ENCODE data around the gene TPBG. TPM values are rescaled to one million over a fixed set of nuclear protein-coding genes. Genes with fewer than 3 reads are reported as not detected.

The TPBG gene
- total RNA-seq, 2 donors from 2014 or later = 0.07 to 0.56 TPM

DNA sequence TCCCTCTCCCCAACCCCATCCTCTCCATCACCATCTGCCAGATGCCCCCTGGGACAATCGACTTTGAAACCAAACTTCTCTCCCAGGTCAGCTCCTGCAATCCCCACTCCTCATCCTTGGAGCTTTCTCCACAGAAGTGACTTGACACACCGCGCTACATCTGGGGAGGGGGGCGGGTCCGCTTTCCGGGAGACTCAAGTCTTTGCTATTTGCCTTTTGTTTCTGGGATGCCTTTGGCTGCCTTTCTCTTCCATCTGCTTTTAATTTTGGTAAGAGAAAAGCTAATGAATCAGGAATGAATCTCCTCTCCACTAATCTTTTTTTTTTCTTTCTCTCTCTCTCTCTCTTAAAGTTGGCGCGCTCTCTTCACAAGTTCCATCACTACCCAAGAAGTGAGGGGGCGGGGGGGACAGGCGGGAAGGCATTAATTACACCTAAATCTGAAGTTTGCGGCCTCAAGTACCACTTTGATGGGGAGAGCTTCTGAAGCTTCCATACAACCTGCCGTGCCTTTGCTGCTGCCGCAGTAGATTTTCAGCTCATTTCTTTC, 664 bp upstream of the TPBG start:
- no peaks in the 10 kb centered on the region for H3K9me3 Mint-ChIP-seq
- ATAC-seq (replicated peaks in 1 of 2) (no peak), DNase-seq (no peak)
- H3K4me3 Mint-ChIP-seq = peak overlapping the region; percentile 87 to 91
- peaks cover 20% of the 10 kb centered on the region for H3K4me1 Mint-ChIP-seq (ENCODE audit: low read depth)
- no peak overlapping the region for H3K27ac Mint-ChIP-seq
- peaks cover 66% of the 10 kb centered on the region for H3K27me3 Mint-ChIP-seq (ENCODE audit: low read depth)
- no peaks in the 10 kb centered on the region for H3K36me3 Mint-ChIP-seq (ENCODE audit: insufficient read depth in 2 of 2)

GRCh38 chr6:82364087-82365015, 734 bp downstream of the TPBG start:
- ATAC-seq (replicated peaks in 1 of 2) = peak; percentile 51 to 56
- peaks cover 66% of the 10 kb centered on the region for H3K27me3 Mint-ChIP-seq (ENCODE audit: low read depth)

GRCh38 chr6:82365016-82365795, 1.6 kb downstream of the TPBG start:
- H3K36me3 Mint-ChIP-seq (ENCODE audit: insufficient read depth in 2 of 2) = no peaks in the 10 kb centered on the region
- peaks cover 20% of the 10 kb centered on the region for H3K4me1 Mint-ChIP-seq (ENCODE audit: low read depth)
- peak; percentile 39 to 45 for ATAC-seq (replicated peaks in 1 of 2)
- no peaks in the 10 kb centered on the region for H3K9me3 Mint-ChIP-seq
- peak; percentile 4 to 11 for DNase-seq
- peak overlapping the region; percentile 76 to 82 for H3K4me3 Mint-ChIP-seq
- peaks cover 62% of the 10 kb centered on the region for H3K27me3 Mint-ChIP-seq (ENCODE audit: low read depth)
- no peak overlapping the region for H3K27ac Mint-ChIP-seq

More at GRCh38 chr6:82364087-82365015, 734 bp downstream of the TPBG start:
- Mint-ChIP-seq H3K36me3 (ENCODE audit: insufficient read depth in 2 of 2) (no peaks in the 10 kb centered on the region), H3K27ac (no peak overlapping the region), H3K4me3 (peak overlapping the region; percentile 87 to 91), H3K4me1 (ENCODE audit: low read depth) (peaks cover 20% of the 10 kb centered on the region), H3K9me3 (no peaks in the 10 kb centered on the region)
- DNase-seq = peak; percentile 7 to 14

DNA sequence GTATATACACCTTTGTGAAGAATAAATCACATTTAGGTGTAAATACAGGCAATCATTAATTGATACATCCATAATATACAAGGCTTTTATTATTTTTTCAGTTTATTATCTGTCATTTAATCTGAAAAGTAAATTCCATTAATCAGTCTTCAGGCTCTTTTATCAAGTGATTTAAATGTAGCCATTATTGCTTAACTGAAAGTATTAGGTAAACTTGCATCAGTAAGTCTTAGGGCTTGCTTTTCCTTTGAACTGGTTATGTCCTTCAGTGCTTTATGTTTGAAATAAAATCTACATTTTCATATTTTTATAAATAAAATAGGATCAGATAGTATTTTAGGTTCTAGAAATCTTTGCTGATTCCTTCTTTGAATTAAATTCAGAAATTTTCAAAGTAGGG, 4.1 kb downstream of the TPBG start:
- H3K4me1 Mint-ChIP-seq (ENCODE audit: low read depth) = peaks cover 20% of the 10 kb centered on the region
- no peaks in the 10 kb centered on the region for H3K9me3 Mint-ChIP-seq
- peaks cover 37% of the 10 kb centered on the region for H3K27me3 Mint-ChIP-seq (ENCODE audit: low read depth)

GRCh38 chr6:82370788-82371187, 7.2 kb downstream of the TPBG start:
- H3K27ac Mint-ChIP-seq = no peak overlapping the region
- ATAC-seq (replicated peaks in 1 of 2) (no peak), DNase-seq (no peak)
- no peaks in the 10 kb centered on the region for H3K4me1 Mint-ChIP-seq (ENCODE audit: low read depth)
- H3K4me3 Mint-ChIP-seq = no peak overlapping the region
- peaks cover 25% of the 10 kb centered on the region for H3K27me3 Mint-ChIP-seq (ENCODE audit: low read depth)
- no peaks in the 10 kb centered on the region for H3K9me3 Mint-ChIP-seq
- H3K36me3 Mint-ChIP-seq (ENCODE audit: insufficient read depth in 2 of 2) = no peaks in the 10 kb centered on the region

More for the DNA sequence above, 4.1 kb downstream of the TPBG start:
- Mint-ChIP-seq H3K4me3 (no peak overlapping the region), H3K36me3 (ENCODE audit: insufficient read depth in 2 of 2) (no peaks in the 10 kb centered on the region), H3K27ac (no peak overlapping the region)
- no peak for ATAC-seq (replicated peaks in 1 of 2)
- DNase-seq = no peak

DNA sequence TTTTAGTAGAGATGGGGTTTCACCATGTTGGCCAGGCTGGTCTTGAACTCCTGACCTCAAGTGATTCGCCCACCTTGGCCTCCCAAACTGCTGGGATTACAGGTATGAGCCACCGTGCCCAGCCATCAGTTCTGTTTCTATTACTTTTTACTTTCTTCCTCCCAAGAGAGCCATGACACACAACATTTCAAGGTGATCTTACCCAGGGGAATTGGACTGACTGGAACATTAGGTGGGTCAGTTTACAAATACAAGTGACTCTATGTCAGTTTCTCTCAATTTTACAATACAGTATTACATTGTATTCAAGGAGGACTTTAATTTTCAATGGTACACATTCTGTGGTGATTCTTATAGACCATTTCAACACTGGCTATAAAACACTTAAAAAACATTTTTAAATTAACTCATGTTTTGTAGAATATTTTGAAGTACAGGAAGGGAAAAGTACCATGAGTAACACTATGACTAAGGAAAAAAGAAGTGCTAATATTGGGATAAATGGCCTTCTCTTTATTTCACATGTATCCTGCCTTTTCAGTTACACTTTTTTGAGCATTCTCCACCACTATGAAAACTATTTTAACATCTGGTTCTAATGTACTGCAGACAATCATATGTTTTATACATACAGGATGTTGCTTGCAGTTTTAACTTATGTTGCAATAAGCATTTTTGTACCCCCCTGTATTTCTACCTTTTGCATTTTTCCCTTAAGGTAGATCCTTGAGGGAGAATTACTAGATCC, 8.4 kb downstream of the TPBG start:
- DNase-seq (no peak), ATAC-seq (replicated peaks in 1 of 2) (no peak)
- Mint-ChIP-seq H3K4me1 (ENCODE audit: low read depth) (no peaks in the 10 kb centered on the region), H3K4me3 (no peak overlapping the region), H3K27me3 (ENCODE audit: low read depth) (peaks cover 13% of the 10 kb centered on the region), H3K36me3 (ENCODE audit: insufficient read depth in 2 of 2) (no peaks in the 10 kb centered on the region), H3K9me3 (no peaks in the 10 kb centered on the region), H3K27ac (no peak overlapping the region)

DNA sequence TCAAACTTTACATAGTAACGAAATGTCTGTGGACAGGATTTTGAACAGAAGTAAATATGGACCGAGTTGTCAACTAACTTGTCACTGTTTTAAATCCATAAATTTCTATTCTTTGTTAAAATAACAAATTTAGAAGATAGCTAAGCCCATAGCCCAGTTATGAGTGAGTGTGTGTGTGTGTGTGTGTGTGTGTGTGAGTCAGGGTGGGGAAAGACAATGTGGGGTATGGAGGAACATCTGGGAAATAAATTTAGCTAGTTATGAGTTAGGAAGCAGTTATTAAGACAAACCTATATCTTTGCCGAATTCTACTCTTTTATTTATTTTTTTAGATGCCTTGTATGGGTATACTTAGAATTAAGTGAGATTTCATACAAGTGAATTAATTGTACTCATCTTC, 9.0 kb downstream of the TPBG start:
- no peak overlapping the region for H3K4me3 Mint-ChIP-seq
- H3K27ac Mint-ChIP-seq = no peak overlapping the region
- no peak for DNase-seq
- peaks cover 12% of the 10 kb centered on the region for H3K27me3 Mint-ChIP-seq (ENCODE audit: low read depth)
- H3K4me1 Mint-ChIP-seq (ENCODE audit: low read depth) = no peaks in the 10 kb centered on the region
- H3K9me3 Mint-ChIP-seq = peaks cover 0 to 2% of the 10 kb centered on the region in 2 donors
- no peaks in the 10 kb centered on the region for H3K36me3 Mint-ChIP-seq (ENCODE audit: insufficient read depth in 2 of 2)
- ATAC-seq (replicated peaks in 1 of 2) = no peak

DNA sequence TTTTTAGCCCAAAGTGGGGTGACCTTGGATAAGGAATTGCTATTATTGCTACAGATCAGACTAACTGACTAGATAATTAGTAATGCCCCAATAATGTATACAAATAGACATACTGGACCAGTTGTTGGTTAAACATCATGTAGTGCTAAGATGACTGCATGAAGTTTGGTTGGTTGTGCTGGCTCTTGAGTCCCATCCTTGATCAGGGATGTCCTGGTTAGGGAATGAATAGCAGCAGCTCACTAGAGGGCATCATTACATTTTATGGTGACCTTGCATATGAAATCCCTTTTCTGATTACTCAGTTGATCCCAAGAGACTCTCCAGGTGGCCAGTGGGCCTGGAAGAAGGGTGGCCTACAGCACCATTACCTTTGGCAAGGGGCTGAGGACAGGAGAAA, 10.9 kb downstream of the TPBG start:
- H3K4me1 Mint-ChIP-seq (ENCODE audit: low read depth) = no peaks in the 10 kb centered on the region
- peaks cover 4% of the 10 kb centered on the region in 2 donors for H3K9me3 Mint-ChIP-seq
- H3K36me3 Mint-ChIP-seq (ENCODE audit: insufficient read depth in 2 of 2) = no peaks in the 10 kb centered on the region
- H3K4me3 Mint-ChIP-seq = no peak overlapping the region
- no peak for ATAC-seq (replicated peaks in 1 of 2)
- no peak for DNase-seq
- H3K27me3 Mint-ChIP-seq (ENCODE audit: low read depth) = peaks cover 12% of the 10 kb centered on the region
- H3K27ac Mint-ChIP-seq = no peak overlapping the region

- H3K36me3 Mint-ChIP-seq (ENCODE audit: insufficient read depth in 2 of 2) = no peaks in the 10 kb centered on the region
- H3K9me3 Mint-ChIP-seq = peaks cover 4% of the 10 kb centered on the region in 2 donors
- H3K4me1 Mint-ChIP-seq (ENCODE audit: low read depth) = no peaks in the 10 kb centered on the region
- H3K4me3 Mint-ChIP-seq = no peak overlapping the region
- H3K27ac Mint-ChIP-seq = no peak overlapping the region
- no peak for DNase-seq
- no peak for ATAC-seq (replicated peaks in 1 of 2)
- peaks cover 12% of the 10 kb centered on the region for H3K27me3 Mint-ChIP-seq (ENCODE audit: low read depth)
These were observed 13.0 kb downstream of the TPBG start for GRCh38 chr6:82376636-82377035.

DNA sequence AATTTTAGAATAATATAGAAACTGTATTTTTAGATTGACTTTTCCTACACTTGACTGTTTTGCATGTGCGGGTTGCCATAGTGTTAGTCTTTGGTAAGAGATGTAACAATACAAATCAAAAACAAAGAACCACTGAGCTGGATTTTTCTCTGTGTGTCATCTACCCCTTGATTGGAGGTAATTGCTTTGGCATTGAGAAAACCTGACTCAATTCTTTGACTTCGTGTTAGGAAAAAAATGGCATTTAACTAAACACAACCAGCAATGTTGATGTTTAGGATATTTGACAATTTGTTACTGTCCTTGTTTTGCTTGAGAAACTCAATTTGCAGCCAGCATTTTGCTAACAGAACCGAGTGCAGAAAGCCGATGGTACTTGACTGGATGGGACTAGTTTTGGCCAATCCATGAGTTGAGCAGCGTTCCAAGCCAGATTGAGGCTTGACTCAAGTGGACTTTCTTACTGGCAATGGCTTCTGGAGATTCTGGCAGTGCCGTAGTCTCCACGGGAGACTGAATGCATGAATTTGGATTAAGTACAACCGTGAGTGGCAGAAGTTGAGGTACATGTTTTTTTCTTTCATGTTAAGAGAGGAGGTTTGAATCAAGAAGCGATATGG, 17.1 kb downstream of the TPBG start:
- no peak for DNase-seq

DNA sequence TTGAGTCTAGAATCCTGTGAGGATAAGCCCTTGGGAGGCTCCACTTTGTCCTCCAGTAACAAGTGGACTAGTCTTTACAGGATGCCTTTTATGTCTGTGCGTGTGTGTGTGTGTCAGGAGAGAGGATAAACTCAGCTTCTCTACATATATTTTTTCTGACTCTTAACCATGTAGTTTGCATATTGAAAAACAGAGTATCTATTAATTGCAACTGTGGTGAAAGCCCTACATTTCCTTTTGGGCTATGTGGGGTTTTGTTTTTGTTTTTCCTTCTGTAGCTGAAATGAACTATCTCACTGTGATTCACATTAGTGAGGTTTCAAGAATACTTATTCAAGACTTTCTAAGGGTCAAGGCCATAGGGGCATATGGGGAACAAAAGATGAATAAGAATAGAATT, 17.7 kb downstream of the TPBG start:
- ATAC-seq (replicated peaks in 1 of 2) (no peak), DNase-seq (no peak)
- Mint-ChIP-seq H3K9me3 (peaks cover 4% of the 10 kb centered on the region in 2 donors), H3K36me3 (ENCODE audit: insufficient read depth in 2 of 2) (no peaks in the 10 kb centered on the region), H3K27me3 (ENCODE audit: low read depth) (no peaks in the 10 kb centered on the region), H3K4me1 (ENCODE audit: low read depth) (no peaks in the 10 kb centered on the region), H3K27ac (no peak overlapping the region), H3K4me3 (no peak overlapping the region)

More for the DNA sequence above, 17.1 kb downstream of the TPBG start:
- Mint-ChIP-seq H3K4me1 (ENCODE audit: low read depth) (no peaks in the 10 kb centered on the region), H3K27ac (no peak overlapping the region), H3K36me3 (ENCODE audit: insufficient read depth in 2 of 2) (no peaks in the 10 kb centered on the region), H3K4me3 (no peak overlapping the region), H3K9me3 (peaks cover 4% of the 10 kb centered on the region in 2 donors), H3K27me3 (ENCODE audit: low read depth) (no peaks in the 10 kb centered on the region)
- no peak for ATAC-seq (replicated peaks in 1 of 2)

- ATAC-seq (replicated peaks in 1 of 2) (no peak), DNase-seq (no peak)
- Mint-ChIP-seq H3K27me3 (ENCODE audit: low read depth) (no peaks in the 10 kb centered on the region), H3K4me1 (ENCODE audit: low read depth) (no peaks in the 10 kb centered on the region), H3K4me3 (no peak overlapping the region), H3K27ac (no peak overlapping the region), H3K36me3 (ENCODE audit: insufficient read depth in 2 of 2) (no peaks in the 10 kb centered on the region), H3K9me3 (no peaks in the 10 kb centered on the region)
These were observed 21.5 kb downstream of the TPBG start for GRCh38 chr6:82385102-82385501.

All from activated T-cell treated with anti-CD3 and anti-CD28 coated beads, Interleukin-2, amount 50 U/mL, for 72 hours (primary cell).